Measurements from ENCODE around the gene TMEM35B. TPM values are rescaled to one million over a fixed set of nuclear protein-coding genes. Genes with fewer than 3 reads are reported as not detected.
"Not testable (repeated sequence)": the region's sequence is repeated elsewhere in the genome, so short reads cannot be mapped to it uniquely, and the experiment has no call there.

TMEM35B gene
- 10 to 100 TPM; 16.1 to 16.2 TPM for total RNA-seq
- long read RNA-seq, transcript TMEM35B-201 (3 exons, 922 nt), result major isoform, 14 of 15 reads
- long read RNA-seq, partial matches to known transcripts, result 1 of 15 reads
- long read RNA-seq, other reads (novel, unspliced or antisense), result 0 of 15 reads

DNA sequence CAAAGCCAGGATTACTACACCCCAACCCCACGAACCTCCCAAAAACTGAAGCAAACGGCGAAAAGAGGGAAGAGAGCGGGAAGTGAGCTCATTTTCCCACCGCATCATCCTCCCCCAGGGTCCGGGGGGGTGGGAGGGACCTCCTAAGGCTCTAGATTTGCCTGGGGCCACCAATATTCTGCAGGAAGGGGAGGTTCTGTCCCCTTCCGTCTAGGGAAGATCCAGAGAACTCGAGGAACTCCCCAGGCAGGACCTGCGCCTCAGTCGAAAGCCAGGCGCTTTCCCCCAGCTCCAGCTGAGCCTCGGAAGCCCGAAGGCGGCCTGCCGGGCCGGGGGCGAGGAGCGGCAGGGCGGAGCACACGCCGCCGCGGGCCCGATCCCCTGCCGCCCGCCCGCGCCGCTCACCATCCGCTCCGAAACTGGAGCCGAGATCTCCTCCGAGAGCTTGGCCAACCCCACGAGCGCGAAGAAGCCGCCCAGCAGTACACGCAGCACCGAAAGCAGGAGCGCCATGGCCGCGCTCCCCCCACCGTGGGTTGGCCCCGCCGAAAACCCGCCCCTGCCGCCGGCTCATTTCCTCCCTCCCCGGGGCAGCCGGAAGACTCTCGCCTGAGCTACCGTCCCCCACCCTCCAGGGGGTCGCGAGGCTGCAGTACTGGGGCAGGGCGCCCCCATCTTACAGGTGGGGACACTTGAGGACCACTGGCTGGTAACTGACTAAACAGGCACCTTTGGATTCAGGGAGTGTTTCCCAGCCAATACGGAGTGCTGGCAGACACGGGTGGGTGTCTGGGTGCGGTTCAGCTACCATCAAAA is at the start of gene TMEM35B:
TSS of gene TMEM35B (minus strand) at position 555 of the 816 bp plus-strand sequence. CDS start at position 513, 42 bp downstream.
- intact Hi-C loops (cut with DNase I, micrococcal nuclease), result no loop called here
- DNase-seq (peak; percentile 65 to 83), ATAC-seq (peak; percentile 92)

DNA sequence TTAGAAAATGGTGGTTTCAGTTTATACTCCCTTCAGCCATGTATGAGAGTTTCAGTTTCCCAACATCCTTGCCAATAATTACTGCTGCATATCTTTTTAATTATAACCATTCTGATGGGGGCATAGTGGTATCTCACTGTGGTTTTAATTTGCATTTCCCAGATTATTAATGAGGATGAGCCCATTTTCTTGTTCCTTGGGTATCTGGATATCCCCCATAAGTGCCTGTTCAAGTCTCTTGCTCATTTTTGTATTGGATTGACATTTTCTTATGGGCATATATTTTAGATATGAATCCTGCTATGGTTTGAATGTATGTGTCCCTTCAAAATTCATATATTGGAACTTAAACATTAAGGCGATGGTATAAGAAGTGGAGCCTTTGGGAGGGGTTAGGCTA is 48.2 kb upstream of the TMEM35B start:
- DNase-seq (no peak), ATAC-seq (no peak)
- intact Hi-C loops (cut with DNase I, micrococcal nuclease), result no loop called here

DNA sequence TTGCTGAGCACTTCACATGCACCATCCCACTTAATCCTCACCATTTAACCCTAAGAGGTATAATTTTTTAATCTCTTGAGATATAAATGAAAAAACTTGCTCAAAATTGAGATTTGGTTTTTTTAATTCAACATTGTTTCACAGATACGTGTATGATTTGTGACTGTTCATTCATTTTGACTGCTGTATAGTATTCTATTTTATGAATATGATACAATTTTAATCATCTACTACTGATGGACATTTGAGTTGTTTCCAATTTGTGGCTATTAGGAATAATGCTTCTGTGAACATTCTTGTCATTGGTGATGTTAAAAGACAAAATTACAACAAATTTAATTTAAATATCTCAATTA is 47.2 kb upstream of the TMEM35B start:
- no peak for DNase-seq
- ATAC-seq, result no peak
- intact Hi-C loops (cut with DNase I, micrococcal nuclease), result no loop called here

DNA sequence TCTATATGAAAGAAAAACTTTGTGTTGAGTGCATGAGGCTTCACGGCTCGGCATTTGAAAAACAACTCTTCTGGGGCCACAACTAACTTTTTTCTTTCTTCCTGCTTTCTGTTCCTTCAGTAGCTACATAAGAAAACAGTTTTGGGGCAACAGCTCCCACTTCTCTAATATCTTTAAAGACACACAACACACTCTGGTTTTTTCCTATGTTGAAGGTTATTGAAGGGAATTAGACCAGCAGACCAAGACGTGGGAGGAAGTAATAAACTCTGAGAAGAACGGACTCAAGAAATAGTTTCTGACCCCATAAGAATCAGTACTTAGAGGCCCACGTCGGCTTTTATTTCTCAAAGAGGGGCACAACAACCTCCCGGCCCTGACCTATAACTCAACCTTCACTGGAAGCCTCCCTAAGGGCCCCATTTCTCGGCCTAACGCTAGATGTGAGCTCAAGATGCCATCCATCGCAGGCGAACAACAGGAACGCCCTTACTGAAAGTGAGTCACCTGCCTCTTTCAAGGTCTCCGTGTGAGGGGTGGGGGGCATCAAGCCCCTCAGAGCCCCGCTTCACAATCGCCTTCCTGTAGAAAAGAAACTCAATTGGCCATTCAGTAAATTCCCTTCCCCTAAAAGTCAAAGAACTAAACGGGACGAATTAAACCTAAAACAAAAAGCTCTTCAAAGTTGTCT is 45.8 kb upstream of the TMEM35B start:
- DNase-seq (peak; percentile 29 to 47), ATAC-seq (peak; percentile 54)
- intact Hi-C loops (cut with DNase I, micrococcal nuclease), result no loop called here

DNA sequence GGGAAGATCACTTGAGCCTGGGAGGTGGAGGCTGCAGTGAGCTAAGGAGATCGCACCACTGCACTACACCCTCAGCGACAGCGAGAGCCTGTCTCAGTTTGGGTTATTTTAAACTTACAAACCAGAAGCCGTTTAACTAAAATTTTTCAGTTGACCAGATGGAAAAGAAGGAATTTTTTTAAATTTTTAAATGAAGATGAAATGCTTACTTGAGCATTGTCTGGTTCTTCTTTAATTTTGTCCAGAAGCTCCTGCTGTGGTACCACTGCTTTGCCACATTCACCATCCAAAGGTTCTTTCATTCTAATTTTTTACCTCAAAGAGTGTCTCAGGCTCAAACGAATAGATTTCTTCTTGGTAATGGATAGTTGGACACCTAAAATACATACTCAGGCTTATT is 45.2 kb upstream of the TMEM35B start:
- DNase-seq (no peak), ATAC-seq (no peak)
- intact Hi-C loops (cut with DNase I, micrococcal nuclease), result no loop called here

DNA sequence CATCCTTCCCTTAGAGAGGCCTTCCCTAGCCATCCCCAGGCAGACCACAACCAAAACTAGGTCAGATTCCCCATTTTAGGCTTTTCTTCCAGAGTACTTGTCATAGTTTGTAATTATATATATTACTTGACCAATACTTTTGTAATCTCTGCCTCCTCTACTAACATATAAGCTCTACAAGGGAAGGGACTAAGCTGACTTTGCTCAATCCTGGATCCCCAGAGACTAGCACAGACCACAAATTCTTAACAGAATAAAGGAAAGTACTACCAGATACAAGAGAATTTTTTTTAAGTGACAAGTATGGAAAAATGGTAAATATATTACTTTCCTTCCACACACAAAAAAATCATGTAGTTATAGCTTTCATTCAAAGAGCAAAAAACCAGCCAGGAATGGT is 44.6 kb upstream of the TMEM35B start:
- intact Hi-C loops (cut with DNase I, micrococcal nuclease), result no loop called here
- no peak for ATAC-seq
- DNase-seq, result no peak

DNA sequence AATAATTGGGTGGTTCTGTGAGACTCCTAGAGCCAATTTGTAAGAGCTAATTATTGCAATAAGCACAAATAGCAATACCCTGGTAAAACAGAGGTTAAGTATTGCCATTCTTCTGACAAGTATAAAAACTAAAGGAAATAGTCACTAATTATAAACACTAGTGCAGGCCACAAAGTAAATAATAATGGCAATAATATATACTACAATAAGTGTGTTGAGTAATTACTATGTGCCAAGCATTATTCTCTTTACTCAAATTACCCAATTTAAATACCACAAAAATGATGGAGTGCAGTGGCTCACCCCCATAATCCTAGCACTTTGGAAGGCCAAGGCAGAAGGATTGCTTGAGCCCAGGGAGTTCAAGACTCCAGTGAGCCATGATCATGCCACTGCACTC is 31.3 kb upstream of the TMEM35B start:
- no peak for ATAC-seq
- DNase-seq, result no peak
- intact Hi-C loops (cut with DNase I, micrococcal nuclease), result no loop called here

DNA sequence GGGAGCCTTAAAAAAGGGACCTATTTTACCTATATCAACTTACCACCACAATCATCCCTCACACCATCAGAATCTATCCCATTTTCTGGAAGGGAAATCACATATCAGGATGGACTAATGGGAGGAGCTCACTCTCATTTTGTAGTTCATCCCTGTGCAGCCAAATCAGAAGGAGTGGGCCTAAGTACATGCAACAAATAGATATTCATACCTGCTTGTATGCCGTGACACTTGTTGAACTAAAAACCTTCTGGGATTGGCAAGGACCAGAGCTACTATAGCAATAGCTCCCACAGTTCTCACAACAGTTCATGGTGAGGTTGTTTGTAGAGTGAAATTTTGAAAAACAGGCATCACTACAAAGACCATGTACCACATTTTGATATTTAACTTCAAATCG is 29.3 kb upstream of the TMEM35B start:
- DNase-seq (no peak), ATAC-seq (no peak)
- intact Hi-C loops (cut with DNase I, micrococcal nuclease), result no loop called here

DNA sequence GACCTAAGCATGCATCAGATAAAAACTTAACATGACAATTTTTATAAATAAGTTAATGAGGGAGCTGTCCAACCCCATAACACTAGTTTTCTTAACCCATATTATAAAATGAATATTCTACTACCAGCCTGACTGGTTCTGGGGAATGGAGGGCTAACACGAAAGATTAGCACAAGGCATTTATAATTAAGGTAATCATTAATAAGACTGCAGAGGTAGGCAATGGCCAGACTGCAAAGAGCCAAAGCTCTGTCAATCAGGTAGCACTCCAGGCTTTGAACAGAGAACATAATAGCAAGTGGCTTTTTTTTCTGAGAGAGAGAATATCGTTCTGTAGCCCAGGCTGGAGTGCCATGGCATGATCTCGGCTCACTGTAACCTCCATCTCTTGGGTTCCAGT is 20.6 kb upstream of the TMEM35B start:
- intact Hi-C loops (cut with DNase I, micrococcal nuclease), result no loop called here
- no peak for ATAC-seq
- no peak for DNase-seq

DNA sequence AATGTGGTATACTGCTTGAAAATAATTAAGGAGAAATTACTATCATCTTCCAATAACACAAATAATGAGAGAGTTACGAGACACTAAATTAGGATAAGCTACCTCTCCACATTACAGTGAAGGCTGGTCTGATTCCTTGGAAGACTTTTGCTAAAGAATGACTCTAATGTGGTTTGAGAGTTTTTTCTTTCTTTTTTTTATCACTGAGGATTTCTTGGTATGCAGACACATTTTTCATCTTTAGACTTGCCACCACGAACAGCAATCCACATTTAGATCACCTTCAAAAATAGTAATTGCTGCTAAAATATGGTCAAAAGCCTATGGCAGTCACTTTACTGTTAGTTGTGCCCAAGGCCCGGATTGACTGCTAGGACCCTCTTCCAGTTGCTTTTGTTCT is 16.6 kb upstream of the TMEM35B start:
- ATAC-seq (no peak), DNase-seq (no peak)
- intact Hi-C loops (cut with DNase I, micrococcal nuclease), result no loop called here

DNA sequence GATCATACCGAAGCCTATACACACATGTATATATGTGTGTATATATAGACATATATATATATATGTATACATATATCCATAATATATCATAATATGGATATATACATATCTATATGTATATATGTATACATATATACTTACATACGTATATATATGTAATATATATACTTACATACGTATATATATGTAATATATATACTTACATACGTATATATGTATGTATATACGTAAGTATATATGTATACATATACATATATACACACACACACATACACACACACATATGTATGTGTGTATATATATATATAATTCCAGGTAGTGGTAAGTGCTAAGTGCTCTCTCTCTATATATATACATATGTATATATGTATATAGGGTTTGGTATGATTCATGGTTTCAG is 9.7 kb upstream of the TMEM35B start:
- no peak for DNase-seq
- intact Hi-C loops (cut with DNase I, micrococcal nuclease), result no loop called here

DNA sequence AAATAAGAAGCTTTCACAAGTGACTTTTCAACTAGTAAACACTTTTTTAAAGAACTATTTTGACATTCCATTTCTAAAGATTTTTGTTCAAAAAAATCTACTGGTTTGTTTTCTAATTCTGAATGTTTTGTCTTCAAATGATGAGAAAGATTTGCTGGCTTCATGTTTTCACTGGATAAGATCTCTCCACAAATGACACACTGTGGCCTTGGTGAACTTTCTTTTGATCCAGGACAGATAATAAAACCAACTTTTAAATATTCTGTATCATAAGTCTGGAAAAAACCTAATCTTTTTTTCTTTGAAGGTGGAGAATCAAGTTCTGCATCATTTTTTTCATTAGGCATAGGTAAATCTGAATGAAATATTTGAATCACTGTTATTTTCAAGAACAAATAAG is 3.4 kb upstream of the TMEM35B start:
- intact Hi-C loops (cut with DNase I, micrococcal nuclease), result no loop called here
- DNase-seq, result no peak
- ATAC-seq, result no peak

More for the DNA sequence above, 9.7 kb upstream of the TMEM35B start:
- no peak for ATAC-seq

DNA sequence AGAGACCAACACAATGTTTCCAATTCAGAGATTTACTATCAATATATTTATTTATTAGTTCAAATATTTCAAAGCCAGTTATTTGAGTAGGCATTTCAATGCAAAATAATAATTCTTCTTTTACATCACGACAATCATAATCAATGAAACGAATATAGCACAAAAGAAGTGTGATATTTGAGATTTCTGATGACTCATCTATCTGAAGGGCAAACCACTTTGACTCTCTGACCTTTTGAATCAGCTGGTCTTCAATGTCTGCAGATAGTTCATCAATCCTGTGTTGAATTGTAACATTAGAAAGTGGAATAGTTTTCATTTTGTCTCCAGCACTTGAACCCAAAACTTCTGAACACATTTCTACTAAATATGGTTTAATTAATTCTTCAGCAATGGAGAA is 3.0 kb upstream of the TMEM35B start:
- ATAC-seq, result no peak
- intact Hi-C loops (cut with DNase I, micrococcal nuclease), result no loop called here

DNA sequence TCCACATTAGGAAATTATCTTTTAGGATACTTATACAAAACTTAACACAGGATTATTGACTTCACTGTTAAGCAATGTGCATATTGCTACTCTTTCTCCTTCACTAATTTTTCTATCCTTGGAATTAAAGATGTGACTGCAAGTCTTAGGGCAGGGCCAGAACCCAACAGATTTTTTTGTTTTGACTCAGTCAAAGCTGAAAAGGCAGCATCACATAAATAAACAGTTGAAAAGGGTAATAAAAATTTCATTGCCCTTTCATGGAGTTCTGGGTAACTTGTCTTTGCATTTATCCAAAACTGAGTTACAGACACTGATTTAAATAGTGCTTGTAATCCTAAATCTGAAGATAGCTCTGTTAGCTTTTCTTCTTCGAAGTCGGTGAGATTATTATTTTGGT is 1.9 kb upstream of the TMEM35B start:
- intact Hi-C loops (cut with DNase I, micrococcal nuclease), result no loop called here
- no peak for ATAC-seq
- no peak for DNase-seq

More for the DNA sequence above, 3.0 kb upstream of the TMEM35B start:
- no peak for DNase-seq

DNA sequence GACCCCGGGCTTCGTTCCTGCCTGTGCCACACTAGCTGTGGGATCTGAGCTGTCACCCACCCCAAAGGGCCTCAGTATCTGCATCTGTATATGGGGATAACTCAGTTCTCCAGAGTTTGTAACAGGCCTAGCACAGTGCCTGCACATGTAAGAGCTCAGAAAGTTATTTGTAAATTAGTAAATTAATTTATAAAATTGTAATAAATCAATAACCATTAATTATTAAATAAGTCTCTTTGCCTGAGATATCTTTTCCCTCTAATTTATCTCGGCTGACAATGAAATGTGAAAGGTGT is 410 bp upstream of the TMEM35B start:
- intact Hi-C loops (cut with DNase I, micrococcal nuclease); DNase-seq: not testable (repeated sequence)
- ATAC-seq, result peak; percentile 33

DNA sequence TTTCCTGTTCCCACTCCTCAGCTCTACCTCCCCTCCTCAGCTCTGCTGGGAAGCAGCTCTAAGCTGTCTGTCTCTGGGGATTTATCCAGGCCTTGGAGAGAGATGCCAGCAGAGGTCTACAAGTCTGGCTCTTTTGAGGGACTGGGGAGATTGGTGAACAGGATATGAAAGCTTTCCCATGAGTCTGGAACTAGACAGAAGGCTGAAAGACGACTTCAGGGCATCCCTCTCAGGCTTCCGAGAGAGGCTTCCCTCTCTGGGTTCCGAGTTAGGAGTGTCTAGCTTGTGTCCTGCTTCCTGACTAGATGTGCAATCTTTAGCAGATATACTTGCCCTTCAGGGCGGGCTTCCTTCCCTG is 733 bp downstream of the TMEM35B start:
- intact Hi-C loops (cut with DNase I, micrococcal nuclease), result no loop called here
- DNase-seq, result no peak
- peak; percentile 54 for ATAC-seq

DNA sequence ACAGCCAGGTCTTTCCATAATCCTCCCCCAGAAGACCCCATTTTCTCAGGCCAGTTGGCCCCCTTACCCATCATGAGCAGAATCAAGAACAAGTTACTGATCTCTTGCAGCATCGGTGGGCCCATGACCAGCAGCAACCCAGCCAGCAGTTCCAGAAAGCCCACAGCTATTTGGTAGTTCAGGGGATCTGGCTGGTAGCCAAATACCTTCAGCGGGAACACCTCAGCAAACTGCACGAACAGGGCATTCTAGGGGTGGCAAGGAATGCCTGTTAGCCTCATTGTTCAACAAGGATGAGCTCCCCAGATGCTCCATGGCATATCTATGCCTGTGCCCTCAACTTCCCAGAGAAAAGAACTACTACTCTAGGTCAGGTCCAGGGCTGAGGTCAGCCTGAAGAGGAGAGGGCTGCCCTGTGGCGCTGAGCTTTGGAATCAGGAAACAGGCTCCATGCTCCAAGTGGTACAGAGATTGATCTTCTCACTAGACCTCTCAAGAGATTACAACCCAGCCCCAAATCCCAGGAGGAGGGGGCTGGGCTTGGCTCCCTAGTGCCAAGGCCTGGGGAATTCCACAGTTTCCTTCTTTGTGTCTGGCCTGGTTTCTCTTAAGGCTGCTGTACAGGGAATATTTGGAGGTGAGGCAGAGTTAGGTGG is 1.3 kb downstream of the TMEM35B start:
- intact Hi-C loops (cut with DNase I, micrococcal nuclease), result no loop called here
- no peak for DNase-seq
- ATAC-seq, result no peak

DNA sequence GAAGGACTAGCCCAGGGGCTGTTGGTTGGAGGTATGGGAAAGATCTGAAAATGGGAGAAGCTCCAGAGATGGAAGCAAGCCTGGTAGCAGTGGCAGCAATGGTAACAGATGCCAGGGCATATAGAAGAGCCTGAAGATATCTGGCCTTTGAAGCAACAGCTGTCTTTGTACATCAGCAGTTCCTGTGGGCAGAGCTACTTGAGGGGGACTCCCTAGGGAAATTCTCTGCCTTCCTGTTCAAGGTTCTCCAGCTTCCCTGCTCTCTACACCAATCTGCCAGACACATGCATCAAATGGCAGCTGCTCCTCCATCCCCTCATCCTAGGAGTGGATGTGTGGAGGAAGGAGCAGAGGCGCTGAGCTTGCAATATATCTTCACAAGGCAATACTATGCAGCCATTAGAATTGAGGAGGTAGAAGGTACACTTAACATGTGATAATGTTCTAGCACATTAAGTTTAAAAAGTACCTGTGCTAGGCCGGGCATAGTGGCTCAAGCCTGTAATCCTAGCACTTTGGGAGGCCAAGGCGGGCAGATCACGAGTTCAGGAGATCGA is 2.2 kb downstream of the TMEM35B start:
- no peak for DNase-seq
- intact Hi-C loops (cut with DNase I, micrococcal nuclease), result no loop called here
- no peak for ATAC-seq

DNA sequence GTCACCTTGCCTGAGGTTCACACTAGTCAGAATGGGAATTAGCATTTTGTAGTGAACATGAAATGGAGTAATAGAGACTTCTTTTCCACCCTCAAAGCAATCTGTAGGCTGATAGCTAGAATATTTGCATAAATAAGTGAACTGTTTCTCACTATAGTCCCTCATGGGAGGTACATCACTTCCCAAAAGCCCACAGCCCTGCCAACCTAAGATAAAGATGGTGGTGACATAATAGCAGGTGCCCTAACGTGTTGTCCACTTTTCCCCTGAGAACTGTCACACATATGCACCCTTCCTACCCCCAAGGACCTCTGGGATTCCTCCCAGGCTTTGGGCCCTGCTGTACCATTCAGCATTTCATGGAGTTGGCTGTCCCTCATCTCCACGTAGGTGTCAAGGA is 4.4 kb downstream of the TMEM35B start:
- intact Hi-C loops (cut with DNase I, micrococcal nuclease), result no loop called here
- ATAC-seq, result no peak
- no peak for DNase-seq

DNA sequence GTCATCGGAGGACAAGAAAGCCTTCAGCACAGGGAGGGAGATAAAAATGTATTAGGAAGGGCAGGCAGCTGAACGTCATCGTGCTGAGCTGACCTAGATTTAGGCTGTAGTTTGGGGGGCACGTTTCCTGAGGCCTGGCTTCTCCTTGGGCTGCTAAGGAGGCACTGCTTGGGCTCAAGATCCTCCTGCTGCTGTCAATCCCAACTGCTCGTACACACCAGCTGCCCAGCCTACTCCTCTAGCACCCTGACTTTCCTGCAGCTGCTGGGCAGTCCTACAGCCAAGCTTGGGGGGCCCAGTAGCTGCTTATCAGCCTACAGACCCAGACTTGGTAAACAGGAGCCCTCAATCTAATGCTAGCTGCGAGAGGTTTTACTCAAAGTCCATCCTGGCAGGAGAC is 6.2 kb downstream of the TMEM35B start:
- DNase-seq (no peak), ATAC-seq (no peak)
- intact Hi-C loops (cut with DNase I, micrococcal nuclease), result no loop called here
